HG02642 (cell line): Measurements from ENCODE around the gene EVA1A.

Experiments used
- ATAC-seq: cut with Tn5 transposase; IDR thresholded peaks from one replicate; pipeline ENCODE4 v1.9.1; 2021; ENCODE audit warnings: mild to moderate bottlenecking; ENCODE audit not compliant: unreplicated experiment, poor library complexity

EVA1A gene

DNA sequence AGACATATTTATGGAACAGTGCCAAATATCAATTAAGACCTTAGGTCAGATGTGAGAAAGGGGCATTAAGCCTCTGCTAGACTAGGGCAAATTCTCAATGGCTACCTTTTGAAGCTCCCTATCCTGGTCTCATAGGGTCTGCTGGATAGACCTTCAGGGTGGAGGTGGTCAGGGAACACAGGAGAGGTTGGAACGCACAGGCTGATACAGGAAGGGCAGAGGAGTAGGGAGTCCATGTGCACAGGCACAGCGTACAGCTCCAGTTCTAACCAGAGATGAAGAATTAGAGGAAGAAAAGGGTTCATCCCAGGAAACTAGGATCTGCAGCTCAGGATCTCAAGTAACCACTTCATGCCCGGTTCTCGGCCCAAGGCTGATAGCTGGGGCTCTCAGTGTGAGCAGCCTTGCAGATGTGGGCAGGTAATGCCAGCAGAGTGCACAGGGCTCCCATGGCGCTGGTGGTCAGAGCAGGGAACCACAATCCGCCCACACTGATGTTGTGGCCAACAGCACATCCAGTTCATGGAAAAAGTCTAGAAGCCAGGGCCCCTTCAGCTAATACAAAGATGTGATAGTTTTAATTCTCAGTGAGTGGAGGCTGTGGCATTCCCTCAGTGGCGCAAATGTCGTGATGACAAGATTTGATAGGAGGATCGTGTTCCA lies 3.4 kb upstream of the EVA1A start:
- no peak for ATAC-seq

DNA sequence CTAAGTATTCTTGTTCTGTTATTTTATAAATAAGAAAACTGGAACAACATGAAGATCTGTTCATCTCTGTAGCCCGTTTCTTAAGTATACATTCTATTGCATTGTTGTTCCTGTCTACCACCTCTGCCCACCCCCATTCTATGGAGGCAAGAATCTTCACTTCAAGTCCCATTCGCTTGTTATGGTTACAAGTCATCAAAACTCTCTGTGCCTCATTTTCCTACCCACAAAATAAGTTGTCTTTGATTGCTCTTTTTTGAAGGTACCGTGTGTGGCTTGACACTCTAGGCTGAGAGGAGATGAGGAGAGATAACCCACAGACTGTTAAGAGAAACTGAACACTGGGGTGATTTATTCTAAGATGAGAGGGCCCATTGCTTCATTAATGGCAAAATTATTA lies 2.9 kb upstream of the EVA1A start:
- no peak for ATAC-seq

DNA sequence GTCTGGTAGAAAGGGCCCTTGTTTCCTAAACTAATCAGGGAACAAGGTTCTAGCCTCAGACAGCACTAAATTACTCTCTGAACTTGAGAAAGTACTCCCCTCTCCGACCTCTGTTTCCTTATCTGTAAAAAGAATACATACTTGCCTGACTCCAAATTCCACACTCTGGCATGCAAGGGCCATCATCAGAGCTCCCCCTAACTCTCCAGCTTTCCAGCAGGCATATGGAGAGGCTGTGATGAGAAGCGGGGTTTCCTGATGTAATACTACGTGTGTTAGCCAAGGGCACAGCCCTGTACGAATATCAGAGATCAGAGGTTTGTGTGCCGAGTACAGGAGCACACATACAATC lies 1.8 kb upstream of the EVA1A start:
- no peak for ATAC-seq

DNA sequence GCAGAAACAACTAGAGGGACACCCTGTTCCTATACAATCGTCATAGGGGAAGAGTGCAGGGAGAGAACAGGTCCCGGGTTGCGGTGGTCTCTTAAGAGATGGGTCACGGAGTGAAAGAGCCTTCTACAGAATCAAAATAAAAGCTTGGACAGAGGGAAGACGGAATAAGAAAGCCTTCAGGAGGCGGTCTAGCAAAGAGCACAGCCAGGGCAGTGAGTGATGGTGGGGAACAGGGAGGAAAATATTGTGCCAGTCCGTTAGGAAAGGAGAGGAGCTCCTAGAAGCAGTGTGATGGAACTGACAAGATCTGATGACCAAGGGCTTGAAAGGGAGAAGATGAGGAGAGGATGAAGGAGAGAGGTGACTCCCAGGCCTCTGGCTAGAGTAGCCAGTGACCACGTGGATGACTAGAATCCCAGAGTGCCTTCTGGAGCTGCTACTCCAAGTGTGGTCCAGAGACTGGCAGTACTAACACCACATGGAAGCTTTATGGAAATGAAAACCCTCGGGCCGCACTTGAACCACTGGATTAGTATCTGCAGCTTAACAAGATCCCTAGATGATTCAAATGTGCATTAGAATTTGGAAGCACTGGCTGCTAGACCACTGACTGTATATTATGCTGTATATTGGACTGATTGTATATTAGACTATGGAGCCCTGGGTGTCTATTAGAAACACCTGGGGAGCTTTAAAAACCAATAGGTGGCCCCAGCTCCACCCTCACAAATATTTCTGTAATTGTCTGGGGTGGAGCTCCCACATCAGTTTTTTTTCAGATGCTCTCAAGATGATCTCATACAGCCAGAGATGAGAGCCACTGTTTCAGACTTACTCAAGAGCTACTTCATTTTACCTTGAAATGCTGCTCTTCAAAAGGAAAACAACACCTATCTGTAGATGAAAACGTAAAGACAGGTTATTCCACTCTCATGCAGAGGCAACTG lies 1.1 kb upstream of the EVA1A start:
- ATAC-seq = no peak

DNA sequence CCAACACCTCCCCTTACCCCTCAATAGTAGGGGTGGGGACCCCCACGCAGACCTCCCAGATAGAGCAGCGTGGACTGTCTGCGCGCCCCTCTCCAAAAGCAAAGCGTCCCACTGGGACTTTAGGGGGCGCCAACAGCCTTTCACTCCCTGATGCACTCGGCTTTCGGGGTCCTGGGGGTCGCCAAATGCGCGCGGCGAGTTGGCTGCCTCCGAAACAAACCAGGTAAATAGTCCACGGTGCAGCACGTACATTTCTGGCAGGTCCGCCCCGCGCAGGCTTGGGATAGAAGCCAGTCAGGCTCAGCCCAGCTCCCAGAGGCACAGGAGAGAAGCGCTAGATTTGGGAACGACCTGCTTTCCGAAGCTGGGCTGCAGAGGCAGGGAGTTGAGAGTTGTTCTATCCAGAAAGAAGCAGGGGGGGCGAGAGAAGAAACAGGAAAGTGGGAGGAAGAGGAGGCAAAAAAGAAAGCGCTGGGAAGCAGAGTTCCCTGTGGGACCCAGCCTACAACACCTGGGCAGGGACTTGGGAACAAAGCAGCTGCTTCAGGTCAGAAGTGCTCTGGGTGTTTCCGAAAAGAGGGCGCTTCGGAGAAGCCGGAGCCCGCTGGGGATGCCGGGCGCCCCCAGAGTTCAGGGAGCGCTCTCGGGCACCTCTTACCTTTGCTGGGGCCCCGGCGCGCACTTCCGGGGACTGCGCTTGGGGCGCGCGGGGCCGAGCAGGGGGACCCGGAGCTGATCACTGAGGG lies 544 bp downstream of the EVA1A start:
- no peak for ATAC-seq

DNA sequence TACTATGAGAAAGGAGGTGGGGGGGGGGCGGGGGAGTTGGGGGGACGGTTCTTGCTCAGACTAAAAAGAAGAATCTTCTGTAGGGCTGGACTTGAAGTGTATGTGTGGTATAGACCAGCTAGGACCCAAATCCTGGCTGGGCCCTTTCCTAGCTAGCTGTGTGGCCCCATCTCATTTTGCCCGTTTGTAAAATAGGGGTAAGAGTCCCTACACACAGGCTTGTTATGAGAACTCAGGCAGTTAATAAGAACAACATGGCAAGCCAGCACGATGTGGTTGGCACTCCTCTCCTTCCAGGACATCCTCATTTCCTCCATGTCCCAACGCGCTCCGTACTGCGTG lies 1.1 kb downstream of the EVA1A start:
- ATAC-seq = no peak

DNA sequence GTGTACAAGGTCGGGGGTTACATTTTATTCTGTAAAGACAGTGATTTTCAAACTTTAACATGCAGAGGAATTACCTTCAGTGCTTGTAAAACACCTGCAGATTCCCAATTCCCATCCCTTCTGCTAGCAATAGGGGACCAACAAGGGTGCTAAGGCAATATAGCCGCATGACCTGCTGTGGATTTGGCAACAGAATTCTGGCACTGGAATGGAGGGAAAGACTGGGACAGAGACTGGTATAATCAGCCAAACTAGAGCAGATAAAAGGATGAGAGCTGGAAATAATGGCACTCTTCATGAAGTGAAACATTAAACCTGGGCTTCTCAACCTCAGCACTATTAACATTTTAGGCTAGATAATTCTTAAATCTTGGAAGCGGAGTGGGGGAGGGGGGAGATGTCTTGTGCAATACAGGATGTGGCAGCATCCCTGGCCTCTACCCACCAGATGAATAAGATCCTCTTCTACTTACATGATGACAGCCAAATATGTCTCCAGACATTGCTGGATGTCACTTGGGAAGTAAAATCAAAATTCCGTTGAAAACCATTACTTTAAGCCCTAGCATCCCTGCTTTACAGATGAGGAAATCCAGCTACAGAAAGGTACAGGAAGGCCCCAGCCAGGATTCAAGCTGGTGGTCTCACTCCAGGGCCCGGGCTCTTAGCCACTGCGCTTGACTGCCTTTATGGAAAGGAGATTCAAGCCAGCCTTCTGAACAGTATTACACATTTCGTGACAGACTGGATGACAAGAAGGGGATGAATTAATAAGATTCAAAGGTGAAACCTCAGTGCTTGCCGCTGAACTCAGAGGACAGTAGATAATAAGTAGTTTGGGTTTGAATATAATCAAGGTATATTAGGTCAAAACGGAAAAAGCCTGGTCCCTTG lies 1.7 kb downstream of the EVA1A start:
- no peak for ATAC-seq

DNA sequence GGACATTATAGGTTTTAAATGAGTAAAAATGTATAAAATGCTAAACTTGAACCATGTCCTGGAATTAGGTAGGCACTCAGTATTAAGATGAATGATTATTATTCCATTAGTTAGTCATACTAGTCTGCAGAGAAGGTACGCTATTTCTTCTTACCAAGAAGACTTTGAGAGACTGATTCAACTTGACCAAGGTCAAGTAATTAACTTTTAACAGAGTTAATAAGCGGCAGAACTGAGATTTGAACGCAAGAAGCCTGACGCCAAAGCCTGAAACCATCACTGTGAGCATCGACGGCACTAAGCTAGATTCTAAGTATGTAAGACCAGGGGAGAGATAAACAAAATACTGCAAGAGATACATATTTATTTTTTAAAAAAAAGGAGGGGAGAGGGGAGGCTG lies 2.6 kb downstream of the EVA1A start:
- no peak for ATAC-seq

DNA sequence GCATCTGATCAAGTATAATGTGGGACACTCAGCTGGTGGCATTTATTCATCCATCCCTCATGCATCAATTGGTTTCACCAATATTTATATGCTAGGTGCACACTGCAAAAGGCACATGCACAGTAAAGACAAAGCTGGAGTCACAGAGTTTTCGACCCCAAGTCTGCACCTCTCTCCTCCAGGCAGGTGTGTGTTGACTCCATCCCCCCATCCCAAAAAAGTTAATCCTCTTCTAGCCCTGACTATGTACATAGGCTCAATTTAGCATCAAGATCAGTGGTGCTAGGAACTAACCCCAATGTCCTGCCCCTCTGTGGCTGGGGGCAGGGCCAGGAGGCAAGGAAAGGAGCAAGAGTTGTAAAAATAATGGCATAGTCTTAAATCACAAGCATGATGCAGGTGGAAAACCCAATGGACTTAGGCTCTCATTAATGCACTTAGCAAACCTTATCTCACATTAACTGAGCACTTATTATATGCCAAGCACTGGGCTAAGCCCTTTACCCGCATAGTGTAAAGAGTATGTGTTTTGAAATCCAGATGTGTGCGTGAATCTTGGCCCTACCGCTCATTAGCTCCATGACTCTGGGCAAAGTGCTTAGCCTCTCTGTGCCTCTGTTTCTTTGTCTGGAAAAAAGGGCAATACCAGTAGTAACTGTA lies 3.1 kb downstream of the EVA1A start:
- ATAC-seq = no peak

DNA sequence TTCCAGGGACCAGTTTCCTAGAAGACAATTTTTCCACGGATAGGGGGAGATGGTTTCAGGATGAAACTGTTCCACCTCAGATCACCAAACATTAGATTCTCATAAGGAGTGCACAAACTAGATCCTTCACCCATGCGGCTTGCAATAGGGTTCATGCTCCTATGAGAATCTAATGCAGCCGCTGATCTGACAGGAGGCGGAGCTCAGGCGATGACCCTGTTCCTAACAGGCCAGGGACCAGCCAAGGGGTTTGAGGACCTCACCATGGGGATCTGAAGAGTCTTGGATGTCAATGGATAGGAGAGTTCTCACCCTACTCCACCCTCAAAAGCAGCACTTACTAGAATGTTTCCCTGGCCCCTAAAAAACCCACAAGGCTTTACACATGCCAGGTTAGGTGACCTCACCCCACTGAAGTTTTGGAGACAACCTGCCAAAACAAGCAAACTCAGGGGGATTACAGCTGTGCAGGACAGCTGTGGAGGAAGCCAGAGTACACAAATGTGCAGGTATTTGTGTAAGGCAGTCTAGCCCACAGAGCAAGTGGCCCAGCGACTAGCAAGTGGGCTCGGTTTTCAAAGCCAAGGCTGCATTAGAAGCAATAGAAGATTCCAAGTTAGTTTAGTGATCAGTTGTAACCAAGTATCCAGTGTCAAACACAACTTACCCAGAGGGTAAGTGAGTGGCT lies 3.9 kb downstream of the EVA1A start:
- ATAC-seq = no peak

DNA sequence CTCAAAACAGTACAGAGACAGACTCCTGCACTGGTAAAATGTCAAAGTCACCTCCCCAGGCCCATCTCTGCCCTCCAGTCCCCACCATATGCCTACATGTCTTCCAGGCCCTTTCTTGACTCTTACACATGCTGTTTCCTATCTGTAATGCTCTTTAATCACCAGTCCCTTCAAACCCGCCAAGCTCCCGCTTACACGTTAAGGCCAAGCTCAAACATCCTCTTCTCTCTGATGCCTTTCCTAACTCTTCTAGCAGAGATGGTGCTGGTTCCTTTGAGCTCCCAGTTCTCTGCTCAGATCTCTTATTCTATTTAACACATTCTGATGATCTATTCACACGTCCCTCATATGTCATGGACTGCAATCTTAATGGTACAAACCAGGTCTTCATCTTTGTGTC lies 5.0 kb downstream of the EVA1A start:
- ATAC-seq = no peak

DNA sequence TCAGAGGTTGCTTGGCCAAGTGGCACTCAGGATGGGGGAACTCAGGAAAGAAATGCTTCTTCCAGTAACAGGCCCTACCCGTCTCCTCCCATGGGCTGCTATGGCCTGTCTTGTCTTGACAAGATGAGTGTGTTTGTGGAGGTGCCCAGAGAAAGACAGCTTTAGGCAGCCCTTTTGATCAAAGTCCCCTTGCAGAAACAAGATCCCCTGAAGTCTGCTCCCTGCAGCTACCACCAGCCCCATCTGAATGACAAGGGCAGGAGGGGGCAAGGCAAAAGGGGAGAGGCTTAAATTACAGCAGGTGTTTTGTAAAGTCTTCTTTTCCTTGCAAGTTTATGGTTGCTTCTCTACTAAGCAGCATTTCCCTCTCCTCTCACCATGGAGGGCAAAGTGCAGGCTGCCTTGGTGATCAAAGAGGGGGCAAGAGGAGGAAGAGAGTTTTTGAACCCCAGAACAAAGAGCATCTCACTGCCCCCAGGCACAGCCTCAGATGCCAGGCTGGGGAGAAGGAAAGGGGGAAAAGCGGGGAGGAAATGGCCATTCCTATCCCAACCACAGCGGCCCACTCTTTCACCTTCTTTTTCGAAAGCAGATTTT lies 6.7 kb downstream of the EVA1A start:
- no peak for ATAC-seq

DNA sequence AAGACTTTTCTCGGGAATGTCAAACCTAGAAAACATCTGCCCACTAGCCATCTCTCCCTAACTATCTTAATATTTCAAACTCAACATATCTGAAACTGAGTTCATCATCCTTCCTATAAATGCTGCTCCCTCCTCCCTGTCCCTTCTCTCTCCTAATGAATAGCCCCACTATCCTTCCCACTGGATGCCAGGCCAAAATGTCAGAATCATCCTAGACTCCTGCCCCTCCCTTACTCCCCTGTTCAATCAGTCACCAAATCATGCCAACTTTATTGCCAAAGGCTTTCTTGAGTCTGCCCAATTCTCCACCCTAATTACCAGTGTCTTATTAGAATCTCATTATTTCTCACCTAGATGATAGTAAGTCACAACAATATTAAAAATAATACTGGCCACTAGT lies 8.5 kb downstream of the EVA1A start:
- ATAC-seq = no peak

DNA sequence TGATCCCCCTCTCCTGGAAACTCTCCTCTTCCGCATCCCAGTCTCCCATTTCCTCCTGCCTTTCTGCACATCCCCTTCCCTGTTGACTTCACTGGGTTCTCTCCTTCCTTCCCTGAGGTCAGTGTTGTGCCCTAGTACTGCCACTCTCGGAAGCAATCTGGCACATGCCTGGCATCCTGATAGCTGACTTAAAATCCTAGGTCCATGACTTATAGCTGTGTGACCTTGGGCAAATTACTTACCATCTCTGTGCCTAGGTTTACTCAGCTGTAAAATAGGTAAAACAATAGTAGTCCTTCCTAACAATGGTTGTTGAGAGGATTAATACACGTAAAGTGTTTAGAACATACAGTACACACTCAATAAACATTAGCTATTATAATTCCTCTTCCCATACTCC lies 9.3 kb downstream of the EVA1A start:
- no peak for ATAC-seq

DNA sequence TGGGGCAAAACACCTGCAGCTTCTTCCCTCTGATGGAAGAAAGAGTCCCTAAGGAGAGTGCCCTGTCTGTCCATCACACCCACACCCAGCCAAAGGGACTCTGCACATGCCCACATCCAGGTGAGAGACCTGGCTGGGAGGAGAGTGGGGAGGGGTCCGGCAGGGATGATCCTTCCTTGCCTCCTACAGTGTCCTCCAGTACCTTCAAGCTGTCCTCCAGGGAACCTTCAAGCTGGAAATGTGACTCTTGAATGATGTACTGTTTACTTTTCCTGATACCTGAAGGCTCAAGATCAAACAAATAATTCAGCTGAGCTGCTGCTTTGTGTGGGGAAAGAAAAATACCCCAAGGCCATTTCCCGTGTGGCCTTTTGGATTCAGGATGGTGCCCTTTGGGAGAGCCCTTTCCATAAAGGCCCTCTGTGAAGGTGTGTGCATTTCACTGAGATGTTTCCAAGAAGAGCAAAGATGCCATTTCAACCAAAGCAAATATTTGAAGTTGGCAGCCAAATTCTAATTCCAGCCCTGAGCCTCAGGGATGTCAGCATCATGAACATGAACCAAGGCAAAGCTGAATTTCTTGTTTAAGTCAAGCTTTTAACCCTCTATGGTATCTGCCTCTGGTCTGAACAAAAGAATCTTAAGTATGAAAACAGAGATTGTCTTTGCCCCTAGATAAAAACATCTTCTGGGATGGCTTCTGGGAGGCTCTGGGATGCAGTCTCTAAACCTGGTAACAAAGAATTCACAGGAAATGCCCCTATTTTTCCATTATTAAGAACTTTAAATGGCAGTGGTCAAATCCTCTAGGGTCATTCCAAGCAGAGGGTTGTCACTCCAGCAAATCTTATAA lies 11.1 kb downstream of the EVA1A start:
- ATAC-seq = no peak

DNA sequence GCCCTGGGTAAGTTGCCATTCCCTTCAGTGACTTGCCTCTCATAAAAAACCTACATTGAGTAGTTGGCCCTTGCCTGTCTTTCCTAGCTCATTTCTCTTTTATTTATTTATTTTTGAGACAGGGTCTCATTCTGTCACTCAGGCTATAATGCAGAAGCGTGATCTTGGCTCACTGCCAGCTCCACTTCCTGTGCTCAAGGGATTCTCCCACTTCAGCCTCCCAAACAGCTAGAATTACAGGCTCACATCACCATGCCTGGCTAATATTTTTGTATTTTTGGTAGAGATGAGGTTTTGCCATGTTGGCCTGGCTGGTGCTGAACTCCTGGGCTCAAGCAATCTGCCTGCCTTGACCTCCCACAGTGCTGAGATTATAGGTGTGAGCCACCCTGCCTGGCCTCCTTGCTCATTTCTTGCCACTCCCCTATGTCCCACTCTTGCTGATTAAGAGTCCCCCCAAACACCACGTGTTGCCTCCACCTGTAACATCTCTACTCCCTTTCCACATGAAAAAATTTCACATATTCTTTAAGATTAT lies 12.6 kb downstream of the EVA1A start:
- no peak for ATAC-seq

DNA sequence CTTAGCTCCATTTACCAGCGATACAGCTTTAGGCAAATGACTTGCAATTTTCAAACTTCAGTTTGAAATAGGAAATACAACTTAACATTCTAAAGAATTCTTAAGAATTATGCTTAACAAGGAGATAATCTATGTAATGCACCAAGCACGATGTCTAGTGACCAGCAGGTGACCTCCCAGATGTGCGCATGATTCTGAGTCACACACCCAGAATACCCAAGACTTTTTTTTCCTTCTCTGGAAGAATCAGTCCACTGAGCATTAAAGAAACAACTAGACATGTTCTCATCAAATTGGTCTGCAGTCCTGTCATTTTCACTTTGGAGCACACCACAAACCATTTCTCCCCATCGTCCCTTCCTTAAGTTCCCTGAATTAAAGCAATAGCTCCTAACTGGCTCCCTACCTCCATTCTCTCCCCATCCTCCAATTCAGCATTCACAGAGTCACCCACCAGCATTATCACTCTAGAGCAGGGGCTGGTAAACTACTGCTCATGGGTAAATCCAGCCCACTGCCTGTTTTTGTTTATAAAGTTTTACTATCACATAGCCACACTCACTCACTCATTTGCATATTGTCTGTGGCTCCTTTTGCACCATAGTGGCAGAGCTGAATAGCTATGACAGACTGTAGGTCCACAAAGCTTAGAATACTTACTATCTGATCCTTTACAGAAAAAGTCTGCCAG lies 13.2 kb downstream of the EVA1A start:
- no peak for ATAC-seq
